Loucy (cell line): ENCODE measurements around the gene WIZ.

Experiments
- CTCF ChIP-seq: fragments of 200-600 bp; sonication (generic); conservative IDR thresholded peaks from 2 replicates; pipeline ENCODE4 v1.5.1; 2014; ENCODE audit warnings: mild to moderate bottlenecking, antibody characterized with exemption, low read length
- EZH2phosphoT487 ChIP-seq: fragments of 200-600 bp; IDR thresholded peaks from 2 replicates; pipeline ENCODE4 v1.6.1; 2018; ENCODE audit warnings: antibody characterized with exemption, mild to moderate bottlenecking, moderate library complexity, borderline replicate concordance

GRCh38 chr19:15439078-15439799 lies 10.5 kb downstream of the WIZ start:
- TF ChIP-seq CTCF (no peak), EZH2phosphoT487 (no peak)
